Adrenal gland (tissue), 5 donors: ENCODE data around the gene NAT10.

ENCODE experiments used
- CTCF ChIP-seq, 6 experiments: fragments of 450-650 bp in 4 of 6; fragments of 200-600 bp in 2 of 6; sonication (generic) in 1 of 6; IDR thresholded peaks; 1 replicate in 5 of 6; 2 replicates in 1 of 6; pipeline versions ENCODE4 v1.5.1 to v1.8.0; 2016 to 2021; ENCODE audit warnings: antibody characterized with exemption in 6 of 6, mild to moderate bottlenecking in 2 of 6, moderate library complexity in 1 of 6
- POLR2A ChIP-seq, 2 donors: fragments of 450-650 bp; IDR thresholded peaks; one replicate each; pipeline ENCODE4 v1.6.1; 2017; ENCODE audit warnings: antibody characterized with exemption in 2 of 2, mild to moderate bottlenecking in 2 of 2, moderate library complexity in 1 of 2
- donor health status: DM: no; HTN: no; CAD: no.

- TF ChIP-seq CTCF (IDR thresholded peaks at IDR 0.05) (no peak), POLR2A (IDR thresholded peaks at IDR 0.05) (no peak)
Observed at GRCh38 chr11:34162856-34163255, 57.4 kb downstream of the NAT10 start.
